IMR-90 (cell line): ENCODE measurements around the gene ZNF512B. TPM values are rescaled to one million over a fixed set of nuclear protein-coding genes. Genes with fewer than 3 reads are reported as not detected.

Experiments used
- CTCF ChIP-seq: conservative IDR thresholded peaks from 2 replicates; pipeline ENCODE4 v1.5.1; 2012; ENCODE audit warnings: mild to moderate bottlenecking, low read depth, low read length, improper control_type of control experiment
- polyA plus RNA-seq, 3 experiments: library from polyadenylated mRNA; depleted of rRNA; stranded (reverse); fragments of >200 nt; gene quantifications; 2 replicates each; pipeline ENCODE4 v1.2.3, GENCODE V29; 2012; ENCODE audit warnings: low replicate concordance in 1 of 3
- total RNA-seq: library from RNA; depleted of rRNA; stranded (reverse); fragments of >200 nt; gene quantifications from 2 replicates; pipeline ENCODE4 v1.2.3, GENCODE V29; 2012

ZNF512B gene
- total and polyA plus RNA-seq, 2 of the 4 experiments (the other 2 are of a cell fraction): 6.5 to 15.6 TPM

DNA sequence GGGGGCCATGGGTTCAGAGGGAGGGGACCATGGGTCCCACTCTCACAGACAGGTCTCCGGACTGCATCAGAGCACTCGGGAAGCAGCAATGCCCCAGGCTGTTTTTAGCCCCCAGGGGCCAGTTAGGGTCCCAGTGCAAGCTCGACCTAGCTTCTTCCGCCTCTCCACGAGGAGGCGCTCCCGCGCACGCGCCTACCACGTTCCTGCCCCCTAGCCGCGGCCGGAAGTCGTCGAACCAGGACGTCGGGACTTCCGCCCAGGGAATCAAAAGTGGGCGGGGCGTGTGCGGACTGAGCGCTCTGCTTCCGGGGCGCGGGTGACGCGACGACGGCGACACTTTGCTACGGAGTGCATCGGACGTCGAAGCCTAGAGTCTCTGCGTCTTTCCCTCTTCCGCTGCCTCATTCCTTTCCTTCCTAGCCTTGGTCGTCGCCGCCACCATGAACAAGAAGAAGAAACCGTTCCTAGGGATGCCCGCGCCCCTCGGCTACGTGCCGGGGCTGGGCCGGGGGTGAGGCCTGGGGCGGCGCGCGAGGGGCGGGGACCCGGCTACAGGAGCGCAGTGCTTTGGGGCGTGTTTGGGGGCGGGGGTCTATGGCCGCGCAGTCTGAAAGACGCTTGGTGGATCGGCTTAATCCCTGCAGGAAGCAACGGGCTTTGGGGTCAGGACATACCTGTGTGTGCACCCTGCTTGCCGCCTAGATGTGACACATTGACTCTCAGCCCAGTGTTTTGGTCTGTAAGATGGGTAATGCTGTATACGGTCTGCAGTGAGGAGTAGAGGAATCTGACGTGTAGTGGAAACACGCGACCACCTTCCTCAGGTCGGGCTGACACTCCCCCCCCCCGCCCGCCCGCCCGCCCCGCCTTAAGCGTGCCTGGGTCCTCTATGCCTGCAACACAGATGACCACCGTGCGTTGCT, 11.3 kb upstream of the ZNF512B start, which contains the start of gene PRPF6 (continued):
- peak; percentile 97 for TF ChIP-seq CTCF
